ENCODE results near the gene HNF1A.
"Not testable (repeated sequence)": the region's sequence is repeated elsewhere in the genome, so short reads cannot be mapped to it uniquely, and the experiment has no call there.

The HNF1A gene

GRCh38 chr12:120978296-120979219, at the start of gene HNF1A:
TSS of gene HNF1A (plus strand) at chr12:120978543. CDS start at chr12:120978769, 226 bp downstream.
- peak; percentile 90 for DNase-seq

- DNase-seq: peak; percentile 96
Measured at GRCh38 chr12:120928864-120929652, 49.3 kb upstream of the HNF1A start.

GRCh38 chr12:120930032-120930431, 48.3 kb upstream of the HNF1A start:
- no peak for DNase-seq

GRCh38 chr12:120932058-120932457, 46.3 kb upstream of the HNF1A start:
- DNase-seq: no peak

- no peak for DNase-seq
Measured at GRCh38 chr12:120932956-120933526, 45.3 kb upstream of the HNF1A start.

- no peak for DNase-seq
Measured at GRCh38 chr12:120933786-120934185, 44.6 kb upstream of the HNF1A start.

GRCh38 chr12:120936197-120936596, 42.1 kb upstream of the HNF1A start:
- DNase-seq: no peak

- DNase-seq: no peak
Measured at GRCh38 chr12:120938496-120938895, 39.8 kb upstream of the HNF1A start.

GRCh38 chr12:120939523-120939922, 38.8 kb upstream of the HNF1A start:
- no peak for DNase-seq

GRCh38 chr12:120940006-120940405, 38.3 kb upstream of the HNF1A start:
- no peak for DNase-seq

- DNase-seq: peak; percentile 47
Measured at GRCh38 chr12:120940799-120941198, 37.5 kb upstream of the HNF1A start.

- DNase-seq: no peak
Measured at GRCh38 chr12:120941412-120941811, 36.9 kb upstream of the HNF1A start.

GRCh38 chr12:120941846-120942405, 36.4 kb upstream of the HNF1A start:
- DNase-seq: no peak

GRCh38 chr12:120943482-120943881, 34.9 kb upstream of the HNF1A start:
- no peak for DNase-seq

- DNase-seq: peak; percentile 72
Measured at GRCh38 chr12:120944645-120945217, 33.6 kb upstream of the HNF1A start.

GRCh38 chr12:120945516-120945915, 32.8 kb upstream of the HNF1A start:
- DNase-seq: not testable (repeated sequence)

- DNase-seq: not testable (repeated sequence)
Measured at GRCh38 chr12:120950260-120950799, 28.0 kb upstream of the HNF1A start.

GRCh38 chr12:120950807-120951206, 27.5 kb upstream of the HNF1A start:
- DNase-seq: no peak

- DNase-seq: no peak
Measured at GRCh38 chr12:120955232-120955631, 23.1 kb upstream of the HNF1A start.

GRCh38 chr12:120956579-120957300, 21.6 kb upstream of the HNF1A start:
- DNase-seq: no peak

GRCh38 chr12:120959111-120959878, 19.0 kb upstream of the HNF1A start:
- no peak for DNase-seq
